ENCODE data around the gene ANKZF1.

DNA sequence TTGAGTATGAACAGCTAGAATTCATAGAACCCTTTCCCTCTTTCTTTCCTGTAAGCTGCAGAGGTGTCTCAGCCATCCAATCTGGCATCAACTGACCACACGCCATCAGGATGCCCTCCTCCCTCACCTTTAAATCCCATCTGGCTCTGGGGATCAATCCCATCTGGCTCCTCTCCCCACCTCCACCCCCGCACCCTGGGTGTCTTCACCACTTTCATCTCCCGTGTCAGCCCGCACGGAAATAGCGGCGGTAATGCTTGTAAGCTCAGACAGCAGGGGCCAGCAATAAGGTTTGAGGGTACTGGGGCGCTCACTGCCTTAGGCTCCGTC lies 22.9 kb downstream of the ANKZF1 start:
- TF ChIP-seq, protein P1, sequence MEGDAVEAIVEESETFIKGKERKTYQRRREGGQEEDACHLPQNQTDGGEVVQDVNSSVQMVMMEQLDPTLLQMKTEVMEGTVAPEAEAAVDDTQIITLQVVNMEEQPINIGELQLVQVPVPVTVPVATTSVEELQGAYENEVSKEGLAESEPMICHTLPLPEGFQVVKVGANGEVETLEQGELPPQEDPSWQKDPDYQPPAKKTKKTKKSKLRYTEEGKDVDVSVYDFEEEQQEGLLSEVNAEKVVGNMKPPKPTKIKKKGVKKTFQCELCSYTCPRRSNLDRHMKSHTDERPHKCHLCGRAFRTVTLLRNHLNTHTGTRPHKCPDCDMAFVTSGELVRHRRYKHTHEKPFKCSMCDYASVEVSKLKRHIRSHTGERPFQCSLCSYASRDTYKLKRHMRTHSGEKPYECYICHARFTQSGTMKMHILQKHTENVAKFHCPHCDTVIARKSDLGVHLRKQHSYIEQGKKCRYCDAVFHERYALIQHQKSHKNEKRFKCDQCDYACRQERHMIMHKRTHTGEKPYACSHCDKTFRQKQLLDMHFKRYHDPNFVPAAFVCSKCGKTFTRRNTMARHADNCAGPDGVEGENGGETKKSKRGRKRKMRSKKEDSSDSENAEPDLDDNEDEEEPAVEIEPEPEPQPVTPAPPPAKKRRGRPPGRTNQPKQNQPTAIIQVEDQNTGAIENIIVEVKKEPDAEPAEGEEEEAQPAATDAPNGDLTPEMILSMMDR (conservative IDR thresholded peaks at IDR 0.05; ENCODE audit: low read depth, low read length) = no peak
- TF ChIP-seq FOS (IDR thresholded peaks at IDR 0.05; ENCODE audit: low read depth, low read length) (no peak), POLR2A (IDR thresholded peaks at IDR 0.05; ENCODE audit: low read depth, low read length) (no peak), SMC3 (IDR thresholded peaks at IDR 0.05; ENCODE audit: low read depth, low read length) (no peak), RCOR1 (IDR thresholded peaks at IDR 0.05; ENCODE audit: insufficient replicate concordance, low read length) (no peak), CEBPB (IDR thresholded peaks at IDR 0.05; ENCODE audit: low read depth, low read length) (no peak), MXI1 (IDR thresholded peaks at IDR 0.05; ENCODE audit: borderline replicate concordance, low read depth, low read length) (no peak), RFX5 (IDR thresholded peaks at IDR 0.05; ENCODE audit: low read depth, low read length) (no peak)
- TF ChIP-seq, protein P2, sequence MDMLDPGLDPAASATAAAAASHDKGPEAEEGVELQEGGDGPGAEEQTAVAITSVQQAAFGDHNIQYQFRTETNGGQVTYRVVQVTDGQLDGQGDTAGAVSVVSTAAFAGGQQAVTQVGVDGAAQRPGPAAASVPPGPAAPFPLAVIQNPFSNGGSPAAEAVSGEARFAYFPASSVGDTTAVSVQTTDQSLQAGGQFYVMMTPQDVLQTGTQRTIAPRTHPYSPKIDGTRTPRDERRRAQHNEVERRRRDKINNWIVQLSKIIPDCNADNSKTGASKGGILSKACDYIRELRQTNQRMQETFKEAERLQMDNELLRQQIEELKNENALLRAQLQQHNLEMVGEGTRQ (IDR thresholded peaks at IDR 0.05; ENCODE audit: low read depth, low read length) = no peak
